Liver (tissue), 9 donors: ENCODE data around the gene ACAD9. TPM values are rescaled to one million over a fixed set of nuclear protein-coding genes. Genes with fewer than 3 reads are reported as not detected.

Experiments
- DNase-seq: peaks from one replicate; pipeline ENCODE4 v3.0.0-alpha.2; 2017; ENCODE audit warnings: low spot score
- H3K27ac ChIP-seq, 2 donors: one replicate each; pipeline ENCODE4 v1.7.0; 2013; ENCODE audit warnings: inconsistent platforms in 2 of 2, low read length in 2 of 2, control low read depth in 1 of 2, low read depth in 1 of 2, mild to moderate bottlenecking in 1 of 2
- H3K27me3 ChIP-seq, 4 donors: one replicate each; pipeline versions ENCODE4 v1.6.1 to v1.7.0; 2013; ENCODE audit warnings: low read length in 3 of 4, inconsistent platforms in 1 of 4, mild to moderate bottlenecking in 1 of 4, moderate library complexity in 1 of 4; ENCODE audit not compliant: control insufficient read depth in 4 of 4, insufficient read depth in 4 of 4
- H3K36me3 ChIP-seq, 4 donors: one replicate each; pipeline versions ENCODE4 v1.6.1 to v1.7.0; 2013; ENCODE audit warnings: low read length in 3 of 4, mild to moderate bottlenecking in 3 of 4, low read depth in 1 of 4, moderate library complexity in 1 of 4; ENCODE audit not compliant: control insufficient read depth in 4 of 4, insufficient read depth in 3 of 4
- H3K4me1 ChIP-seq, 4 donors: one replicate each; pipeline versions ENCODE4 v1.6.1 to v1.7.0; 2013; ENCODE audit warnings: low read length in 3 of 4, mild to moderate bottlenecking in 3 of 4, moderate library complexity in 1 of 4; ENCODE audit not compliant: control insufficient read depth in 4 of 4, insufficient read depth in 4 of 4
- H3K4me3 ChIP-seq, 3 donors: one replicate each; pipeline versions ENCODE4 v1.6.1 to v1.7.0; 2013; ENCODE audit warnings: low read length in 3 of 3, control low read depth in 1 of 3, low read depth in 1 of 3, mild to moderate bottlenecking in 1 of 3
- H3K9ac ChIP-seq, 2 donors: one replicate each; pipeline ENCODE4 v1.7.0; 2013; ENCODE audit warnings: low read length in 2 of 2, mild to moderate bottlenecking in 2 of 2, moderate library complexity in 2 of 2, control low read depth in 1 of 2, low read depth in 1 of 2
- H3K9me3 ChIP-seq, 4 donors: one replicate each; pipeline versions ENCODE4 v1.6.1 to v1.7.0; 2013; ENCODE audit warnings: low read length in 3 of 4; ENCODE audit not compliant: control insufficient read depth in 4 of 4
- EGR1 ChIP-seq, 2 donors: IDR thresholded peaks; 2 replicates each; pipeline ENCODE4 v1.6.1; 2016 to 2018; ENCODE audit warnings: antibody characterized with exemption in 2 of 2, low read depth in 2 of 2
- FOXA1 ChIP-seq: IDR thresholded peaks from 2 replicates; pipeline ENCODE4 v1.6.1; 2016; ENCODE audit warnings: antibody characterized with exemption
- FOXA2 ChIP-seq: IDR thresholded peaks from 2 replicates; pipeline ENCODE4 v1.6.1; 2016; ENCODE audit warnings: antibody characterized with exemption
- GABPA ChIP-seq, 2 donors: IDR thresholded peaks in 1 of 2; conservative IDR thresholded peaks in 1 of 2; 2 replicates each; pipeline ENCODE4 v1.6.1; 2016; ENCODE audit warnings: antibody characterized with exemption in 2 of 2, mild to moderate bottlenecking in 1 of 2, moderate library complexity in 1 of 2
- HNF4A ChIP-seq, 2 donors: conservative IDR thresholded peaks; 2 replicates each; pipeline ENCODE4 v1.6.1; 2016; ENCODE audit warnings: antibody characterized with exemption in 2 of 2, mild to moderate bottlenecking in 2 of 2
- HNF4G ChIP-seq: IDR thresholded peaks from 2 replicates; pipeline ENCODE4 v1.6.1; 2016; ENCODE audit warnings: antibody characterized with exemption
- JUND ChIP-seq, 2 donors: IDR thresholded peaks; 2 replicates each; pipeline ENCODE4 v1.6.1; 2016; ENCODE audit warnings: antibody characterized with exemption in 2 of 2
- MAX ChIP-seq: IDR thresholded peaks from 2 replicates; pipeline ENCODE4 v1.6.1; 2016; ENCODE audit warnings: antibody characterized with exemption
- NR2F2 ChIP-seq: IDR thresholded peaks from 2 replicates; pipeline ENCODE4 v1.6.1; 2016; ENCODE audit warnings: antibody characterized with exemption
- RAD21 ChIP-seq, 2 donors: IDR thresholded peaks; 2 replicates each; pipeline ENCODE4 v1.6.1; 2016; ENCODE audit warnings: antibody characterized with exemption in 2 of 2, mild to moderate bottlenecking in 2 of 2
- RXRA ChIP-seq, 2 donors: IDR thresholded peaks; 2 replicates each; pipeline ENCODE4 v1.6.1; 2017 to 2018; ENCODE audit warnings: antibody characterized with exemption in 2 of 2, mild to moderate bottlenecking in 1 of 2
- SP1 ChIP-seq: IDR thresholded peaks from 2 replicates; pipeline ENCODE4 v1.6.1; 2018; ENCODE audit warnings: antibody characterized with exemption, mild to moderate bottlenecking
- TAF1 ChIP-seq: conservative IDR thresholded peaks from 2 replicates; pipeline ENCODE4 v1.6.1; 2016; ENCODE audit warnings: antibody characterized with exemption, mild to moderate bottlenecking
- YY1 ChIP-seq: IDR thresholded peaks from 2 replicates; pipeline ENCODE4 v1.6.1; 2016; ENCODE audit warnings: antibody characterized with exemption, mild to moderate bottlenecking
- ZBTB33 ChIP-seq: IDR thresholded peaks from 2 replicates; pipeline ENCODE4 v1.6.1; 2016; ENCODE audit warnings: antibody characterized with exemption
- WGBS: extraction: QIAGEN DNeasy Blood & Tissue Kit; methylation state at CpG from one replicate; pipeline ENCODE4 v1.1.7; 2013; 5-methylcytosine and 5-hydroxymethylcytosine counted together
- polyA plus RNA-seq, 2 donors: library from polyadenylated mRNA; stranded (reverse) in 1 of 2; unstranded in 1 of 2; fragments of 200-250 nt in 1 of 2; fragments of >200 nt in 1 of 2; fragmentation: Nextera tagmentation in 1 of 2; extraction: Ambion mirVana in 1 of 2; gene quantifications; one replicate each; pipeline versions ENCODE4 v1.2.1 to v1.2.3, GENCODE V29; 2013 to 2015
- total RNA-seq, 2 donors: library from RNA; depleted of rRNA; stranded (reverse); fragments of >200 nt; gene quantifications; one replicate each; pipeline ENCODE4 v1.2.3, GENCODE V29; 2014
- TF ChIP-seq, protein P1 (sequence below): fragments of 150-350 bp; IDR thresholded peaks from 2 replicates; pipeline ENCODE4 v1.5.1; 2017; ENCODE audit warnings: improper control_type of control experiment, low read depth, low read length; ENCODE audit not compliant: missing input control
- TF ChIP-seq, protein P2 (sequence below): IDR thresholded peaks from 2 replicates; pipeline ENCODE4 v1.6.1; 2016; ENCODE audit warnings: antibody characterized with exemption
- donor health status: healthy.
- donor health status: healthy.
- donor health status: healthy.
- donor health status: healthy.
- donor health status: healthy.

Gene ACAD9
- total and polyA plus RNA-seq, 4 donors = 18.3 to 35.8 (median 27.2) TPM

DNA sequence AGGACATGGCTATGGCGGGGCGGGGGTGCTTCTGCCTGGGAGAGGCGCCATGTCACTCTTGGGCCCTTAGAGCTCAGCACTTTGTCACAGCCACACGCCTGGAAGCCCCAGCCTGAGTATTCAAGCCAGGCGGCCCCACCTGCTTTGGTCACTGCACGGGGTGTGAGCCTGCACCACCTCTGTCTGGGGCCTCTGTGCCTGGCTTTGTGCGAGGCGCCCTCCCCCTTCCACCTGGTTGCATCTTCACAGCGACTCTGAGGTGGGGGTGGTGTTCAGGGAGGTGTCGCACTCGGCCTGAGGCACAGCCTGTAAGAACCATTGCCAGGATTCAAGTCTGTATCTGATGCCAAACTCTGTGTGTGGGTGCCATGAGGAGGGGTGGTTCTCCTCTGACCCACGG lies 24.1 kb downstream of the ACAD9 start:
- Histone ChIP-seq H3K4me1 (no peaks in the 10 kb centered on the region), H3K27ac (no peak overlapping the region), H3K27me3 (no peaks in the 10 kb centered on the region), H3K9me3 (no peaks in the 10 kb centered on the region), H3K4me3 (no peak overlapping the region), H3K9ac (no peak overlapping the region), H3K36me3 (peaks cover 24 to 83% (median 52%) of the 10 kb centered on the region in 4 donors)
- 97% methylated on average over 12 of the region's 12 CpGs for WGBS
- TF ChIP-seq RXRA (IDR thresholded peaks at IDR 0.05) (no peak), EGR1 (IDR thresholded peaks at IDR 0.05; ENCODE audit: low read depth in 2 of 2) (no peak), JUND (IDR thresholded peaks at IDR 0.05) (no peak), GABPA (IDR thresholded peaks at IDR 0.05 in 1 of 2, conservative IDR thresholded peaks at IDR 0.05 in 1 of 2) (no peak), NR2F2 (no peak)
- TF ChIP-seq, protein P1, sequence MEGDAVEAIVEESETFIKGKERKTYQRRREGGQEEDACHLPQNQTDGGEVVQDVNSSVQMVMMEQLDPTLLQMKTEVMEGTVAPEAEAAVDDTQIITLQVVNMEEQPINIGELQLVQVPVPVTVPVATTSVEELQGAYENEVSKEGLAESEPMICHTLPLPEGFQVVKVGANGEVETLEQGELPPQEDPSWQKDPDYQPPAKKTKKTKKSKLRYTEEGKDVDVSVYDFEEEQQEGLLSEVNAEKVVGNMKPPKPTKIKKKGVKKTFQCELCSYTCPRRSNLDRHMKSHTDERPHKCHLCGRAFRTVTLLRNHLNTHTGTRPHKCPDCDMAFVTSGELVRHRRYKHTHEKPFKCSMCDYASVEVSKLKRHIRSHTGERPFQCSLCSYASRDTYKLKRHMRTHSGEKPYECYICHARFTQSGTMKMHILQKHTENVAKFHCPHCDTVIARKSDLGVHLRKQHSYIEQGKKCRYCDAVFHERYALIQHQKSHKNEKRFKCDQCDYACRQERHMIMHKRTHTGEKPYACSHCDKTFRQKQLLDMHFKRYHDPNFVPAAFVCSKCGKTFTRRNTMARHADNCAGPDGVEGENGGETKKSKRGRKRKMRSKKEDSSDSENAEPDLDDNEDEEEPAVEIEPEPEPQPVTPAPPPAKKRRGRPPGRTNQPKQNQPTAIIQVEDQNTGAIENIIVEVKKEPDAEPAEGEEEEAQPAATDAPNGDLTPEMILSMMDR = no peak
- no peak for DNase-seq

DNA sequence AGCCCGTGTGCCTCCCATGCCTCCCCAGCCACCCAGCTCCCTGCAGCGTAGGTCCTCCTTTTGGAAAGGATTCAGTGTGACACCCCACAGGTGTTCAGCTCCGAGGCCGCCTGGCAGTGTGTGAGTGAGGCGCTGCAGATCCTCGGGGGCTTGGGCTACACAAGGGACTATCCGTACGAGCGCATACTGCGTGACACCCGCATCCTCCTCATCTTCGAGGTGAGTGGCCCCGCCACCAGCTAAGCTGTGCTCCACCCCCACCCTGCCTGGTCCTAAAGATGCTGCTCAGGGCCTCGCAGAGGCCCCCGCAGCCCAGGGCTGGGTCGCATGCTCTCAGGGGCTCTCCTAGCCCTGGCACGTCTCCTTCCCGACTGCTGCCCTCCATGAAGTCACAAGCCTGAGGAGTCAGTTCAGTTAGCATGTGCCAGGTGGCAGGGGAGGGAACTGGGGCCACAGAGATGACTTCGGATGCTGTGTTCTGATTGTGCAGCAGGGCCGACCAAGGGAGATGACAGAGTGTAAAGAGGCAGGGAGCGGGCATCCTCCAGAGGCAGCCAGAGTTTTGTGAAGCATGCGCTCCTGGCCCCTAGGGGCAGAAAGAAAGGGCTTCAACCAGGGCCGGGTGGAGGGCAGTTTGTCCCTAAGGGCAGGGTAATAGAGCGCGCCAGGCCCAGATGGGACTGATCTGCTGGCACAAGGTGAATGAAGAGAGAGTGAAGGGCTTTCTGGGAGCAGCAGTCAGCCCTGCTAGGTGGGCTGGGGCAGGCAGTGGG lies 26.8 kb downstream of the ACAD9 start:
- Histone ChIP-seq H3K27me3 (no peaks in the 10 kb centered on the region), H3K9me3 (no peaks in the 10 kb centered on the region), H3K4me1 (peaks cover 3 to 10% (median 5%) of the 10 kb centered on the region in 4 donors), H3K36me3 (peaks cover 25 to 76% (median 45%) of the 10 kb centered on the region in 4 donors), H3K27ac (no peak overlapping the region), H3K4me3 (no peak overlapping the region), H3K9ac (no peak overlapping the region)
- 94% methylated on average over 25 of the region's 25 CpGs for WGBS
- no peak for DNase-seq
- TF ChIP-seq, protein P1 = no peak
- TF ChIP-seq EGR1 (IDR thresholded peaks at IDR 0.05; ENCODE audit: low read depth in 2 of 2) = no peak
- no peak for TF ChIP-seq GABPA (IDR thresholded peaks at IDR 0.05 in 1 of 2, conservative IDR thresholded peaks at IDR 0.05 in 1 of 2)
- no peak for TF ChIP-seq RAD21 (IDR thresholded peaks at IDR 0.05)
- no peak for TF ChIP-seq SP1
- no peak for TF ChIP-seq HNF4G
- TF ChIP-seq JUND (IDR thresholded peaks at IDR 0.05) = no peak
- no peak for TF ChIP-seq MAX
- TF ChIP-seq FOXA1 = no peak
- TF ChIP-seq, protein P2, sequence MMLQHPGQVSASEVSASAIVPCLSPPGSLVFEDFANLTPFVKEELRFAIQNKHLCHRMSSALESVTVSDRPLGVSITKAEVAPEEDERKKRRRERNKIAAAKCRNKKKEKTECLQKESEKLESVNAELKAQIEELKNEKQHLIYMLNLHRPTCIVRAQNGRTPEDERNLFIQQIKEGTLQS = no peak
- no peak for TF ChIP-seq NR2F2
- TF ChIP-seq FOXA2 = no peak
- no peak for TF ChIP-seq YY1
- no peak for TF ChIP-seq HNF4A (conservative IDR thresholded peaks at IDR 0.05)
- no peak for TF ChIP-seq ZBTB33
- TF ChIP-seq TAF1 = no peak
